Prostate gland (tissue), 2 donors: ENCODE measurements around the gene BACH1. TPM values are rescaled to one million over a fixed set of nuclear protein-coding genes. Genes with fewer than 3 reads are reported as not detected.
A peak's percentile ranks its signal among the peaks of the same experiment; 100 is the strongest.

ENCODE experiments used
- DNase-seq: peaks from one replicate; pipeline ENCODE4 v3.0.0-alpha.2; 2019; ENCODE audit warnings: low spot score
- H3K27ac ChIP-seq, 2 donors: fragments of 200-600 bp; sonication (generic); 2 replicates each; pipeline ENCODE4 v1.5.1; 2017 to 2019
- H3K27me3 ChIP-seq: fragments of 200-600 bp; sonication (generic); replicated peaks from 2 replicates; pipeline ENCODE4 v1.5.1; 2019; ENCODE audit not compliant: insufficient read depth
- H3K36me3 ChIP-seq, 2 donors: fragments of 200-600 bp; sonication (generic); 1 replicate in 1 of 2; 2 replicates in 1 of 2; pipeline versions ENCODE4 v1.5.1 to v1.8.1; 2017 to 2019
- H3K4me1 ChIP-seq: fragments of 200-600 bp; sonication (generic); replicated peaks from 2 replicates; pipeline ENCODE4 v1.5.1; 2019
- H3K4me3 ChIP-seq, 2 donors: fragments of 200-600 bp; sonication (generic); 2 replicates each; pipeline ENCODE4 v1.5.1; 2017 to 2019
- H3K9me3 ChIP-seq: fragments of 200-600 bp; sonication (generic); 2 replicates; pipeline ENCODE4 v1.5.1; 2017
- CTCF ChIP-seq, 4 experiments: fragments of 200-600 bp in 2 of 4; fragments of 450-650 bp in 2 of 4; sonication (generic) in 2 of 4; IDR thresholded peaks; 1 replicate in 3 of 4; 2 replicates in 1 of 4; pipeline ENCODE4 v1.5.1; 2016 to 2019; ENCODE audit warnings: antibody characterized with exemption in 4 of 4, mild to moderate bottlenecking in 2 of 4, moderate library complexity in 2 of 4
- POLR2A ChIP-seq: fragments of 450-650 bp; IDR thresholded peaks from one replicate; pipeline ENCODE4 v1.6.1; 2016; ENCODE audit warnings: antibody characterized with exemption, mild to moderate bottlenecking
- POLR2AphosphoS5 ChIP-seq: sonication (generic); formaldehyde crosslinking; IDR thresholded peaks from one replicate; pipeline ENCODE4 v1.6.1; 2017; ENCODE audit warnings: antibody characterized with exemption
- WGBS: methylation state at CpG from one replicate; pipeline ENCODE4 v1.1.5; 2018; 5-methylcytosine and 5-hydroxymethylcytosine counted together
- intact Hi-C: fragments of 100-400 bp; cut with DNase I; formaldehyde crosslinking; loops from one replicate; pipeline ENCODE4 v1.14.2; 2022
- total RNA-seq, 2 donors: library from RNA; depleted of rRNA; stranded (reverse); fragments of >200 nt; gene quantifications; one replicate each; pipeline ENCODE4 v1.1.0, GENCODE V29; 2016

The BACH1 gene
- total RNA-seq, 2 donors from 2014 or later, result 42.4 to 46.2 TPM

GRCh38 chr21:29297483-29298347, 1.0 kb upstream of the BACH1 start:
- Histone ChIP-seq H3K27me3 (no peaks in the 10 kb centered on the region), H3K9me3 (no peaks in the 10 kb centered on the region), H3K4me3 (peak overlapping the region; percentile 89 to 99), H3K27ac (peak overlapping the region; percentile 85 to 97), H3K4me1 (no peaks in the 10 kb centered on the region), H3K36me3 (no peaks in the 10 kb centered on the region)
- intact Hi-C loops, result loop anchor here (10.0 kb wide), 1 partner anchor 133 kb away; no protein-coding TSS in a partner anchor
- TF ChIP-seq CTCF (IDR thresholded peaks at IDR 0.05), result no peak
- no peak for TF ChIP-seq POLR2A
- no peak for TF ChIP-seq POLR2AphosphoS5
- 73% methylated on average over 27 of the region's 27 CpGs for WGBS
- peak; percentile 23 for DNase-seq

GRCh38 chr21:29299046-29299915, 559 bp downstream of the BACH1 start:
- no peaks in the 10 kb centered on the region for H3K27me3 ChIP-seq
- H3K4me1 ChIP-seq, result no peaks in the 10 kb centered on the region
- no peaks in the 10 kb centered on the region for H3K9me3 ChIP-seq
- intact Hi-C loops, result loop anchor here (10.0 kb wide), 1 partner anchor 134 kb away; no protein-coding TSS in a partner anchor
- peak overlapping the region; percentile 85 to 97 for H3K27ac ChIP-seq
- H3K4me3 ChIP-seq, result peak overlapping the region; percentile 89 to 99
- TF ChIP-seq POLR2AphosphoS5 (peak; percentile 3), POLR2A (no peak), CTCF (IDR thresholded peaks at IDR 0.05) (no peak)
- DNase-seq, result peak; percentile 31
- H3K36me3 ChIP-seq, result no peaks in the 10 kb centered on the region
- WGBS, result under 1% methylated on average over 23 of the region's 75 CpGs

GRCh38 chr21:29299916-29300806, 1.4 kb downstream of the BACH1 start:
- no peaks in the 10 kb centered on the region for H3K36me3 ChIP-seq
- peak; percentile 29 for DNase-seq
- H3K27ac ChIP-seq, result peak overlapping the region; percentile 85 to 97
- 51% methylated on average over 13 of the region's 13 CpGs for WGBS
- H3K27me3 ChIP-seq, result no peaks in the 10 kb centered on the region
- peak overlapping the region; percentile 89 to 99 for H3K4me3 ChIP-seq
- H3K4me1 ChIP-seq, result peaks cover 2% of the 10 kb centered on the region
- no peak for TF ChIP-seq POLR2A
- TF ChIP-seq CTCF (IDR thresholded peaks at IDR 0.05), result no peak
- TF ChIP-seq POLR2AphosphoS5, result no peak
- intact Hi-C loops, result loop anchor here (5.0 to 10.0 kb wide), 2 partner anchors 42 to 135 kb away; no protein-coding TSS in a partner anchor
- no peaks in the 10 kb centered on the region for H3K9me3 ChIP-seq

- Histone ChIP-seq H3K4me1 (peaks cover 4% of the 10 kb centered on the region), H3K27ac (peak overlapping the region in 1 of 2 donors; percentile 97), H3K4me3 (peak overlapping the region; percentile 89 to 99), H3K27me3 (no peaks in the 10 kb centered on the region), H3K36me3 (no peaks in the 10 kb centered on the region), H3K9me3 (no peaks in the 10 kb centered on the region)
- intact Hi-C loops, result loop anchor here (5.0 kb wide), 1 partner anchor 42 kb away; no protein-coding TSS in a partner anchor
- TF ChIP-seq CTCF (IDR thresholded peaks at IDR 0.05), result no peak
- TF ChIP-seq POLR2AphosphoS5, result no peak
- no peak for TF ChIP-seq POLR2A
- no peak for DNase-seq
- 55% methylated on average over 3 of the region's 3 CpGs for WGBS
These were observed 2.1 kb downstream of the BACH1 start for GRCh38 chr21:29300807-29301138.
